ENCODE results near the gene SETSIP. TPM values are rescaled to one million over a fixed set of nuclear protein-coding genes. Genes with fewer than 3 reads are reported as not detected.

SETSIP gene
- total and polyA plus RNA-seq, 2 donors (not counting 1 experiment from before 2014, with no cell fraction given), result not detected

DNA sequence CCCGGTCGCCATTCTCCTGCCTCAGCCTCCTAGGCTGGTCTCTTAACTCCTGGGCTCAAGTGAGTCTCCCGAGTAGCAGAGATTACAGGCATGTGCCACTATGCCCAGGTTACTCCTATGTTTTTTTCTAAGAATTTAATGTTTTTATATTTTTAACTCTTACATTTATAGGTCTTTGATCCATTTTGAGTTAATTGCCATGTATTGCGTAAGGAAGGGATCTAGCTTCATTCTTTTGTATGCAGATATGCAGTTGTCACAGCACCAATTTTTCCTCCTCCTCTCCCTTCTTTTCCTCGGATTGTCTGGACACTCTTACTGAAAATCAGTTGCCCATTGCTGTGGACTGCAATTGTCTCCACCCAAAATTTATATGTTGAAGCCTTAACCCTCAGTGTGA, 16.4 kb upstream of the SETSIP start:
- H3K4me1 ChIP-seq (ENCODE audit: control insufficient read depth in 2 of 2, insufficient read depth in 2 of 2, low read length in 2 of 2), result no peaks in the 10 kb centered on the region
- no peak overlapping the region for H3K4me3 ChIP-seq (ENCODE audit: control extremely low read depth in 1 of 5, extremely low read depth in 1 of 5, insufficient read depth in 1 of 5, low read depth in 2 of 5, low read length in 4 of 5)
- H3K4me1 Mint-ChIP-seq, result no peaks in the 10 kb centered on the region
- ChIA-PET POLR2A (no interaction called here), CTCF (no interaction called here)
- peaks cover 2% of the 10 kb centered on the region for H3K9me3 Mint-ChIP-seq (ENCODE audit: insufficient read depth)
- DNase-seq (no peak), ATAC-seq (ENCODE audit: low read depth) (no peak)
- H3K27me3 Mint-ChIP-seq, result no peaks in the 10 kb centered on the region
- H3K27ac Mint-ChIP-seq, result no peak overlapping the region
- intact Hi-C loops (cut with micrococcal nuclease), result no loop called here
- 95% methylated on average over 2 of the region's 5 CpGs for WGBS (ENCODE audit: insufficient coverage)
- H3K27ac ChIP-seq (ENCODE audit: low read length in 2 of 2), result no peak overlapping the region
- no peaks in the 10 kb centered on the region for H3K79me2 ChIP-seq (ENCODE audit: control insufficient read depth, insufficient read depth, low read length)
- H3K27me3 ChIP-seq (replicated peaks in 1 of 4; ENCODE audit: control extremely low read depth in 1 of 4, control insufficient read depth in 3 of 4, insufficient read depth in 4 of 4, low read length in 3 of 4), result no peaks in the 10 kb centered on the region
- no peak for TF ChIP-seq EZH2 (IDR thresholded peaks at IDR 0.05; ENCODE audit: borderline replicate concordance, insufficient read depth, low read depth, low read length, poor library complexity, severe bottlenecking)
- TF ChIP-seq, protein P1, sequence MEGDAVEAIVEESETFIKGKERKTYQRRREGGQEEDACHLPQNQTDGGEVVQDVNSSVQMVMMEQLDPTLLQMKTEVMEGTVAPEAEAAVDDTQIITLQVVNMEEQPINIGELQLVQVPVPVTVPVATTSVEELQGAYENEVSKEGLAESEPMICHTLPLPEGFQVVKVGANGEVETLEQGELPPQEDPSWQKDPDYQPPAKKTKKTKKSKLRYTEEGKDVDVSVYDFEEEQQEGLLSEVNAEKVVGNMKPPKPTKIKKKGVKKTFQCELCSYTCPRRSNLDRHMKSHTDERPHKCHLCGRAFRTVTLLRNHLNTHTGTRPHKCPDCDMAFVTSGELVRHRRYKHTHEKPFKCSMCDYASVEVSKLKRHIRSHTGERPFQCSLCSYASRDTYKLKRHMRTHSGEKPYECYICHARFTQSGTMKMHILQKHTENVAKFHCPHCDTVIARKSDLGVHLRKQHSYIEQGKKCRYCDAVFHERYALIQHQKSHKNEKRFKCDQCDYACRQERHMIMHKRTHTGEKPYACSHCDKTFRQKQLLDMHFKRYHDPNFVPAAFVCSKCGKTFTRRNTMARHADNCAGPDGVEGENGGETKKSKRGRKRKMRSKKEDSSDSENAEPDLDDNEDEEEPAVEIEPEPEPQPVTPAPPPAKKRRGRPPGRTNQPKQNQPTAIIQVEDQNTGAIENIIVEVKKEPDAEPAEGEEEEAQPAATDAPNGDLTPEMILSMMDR (IDR thresholded peaks at IDR 0.05), result no peak
- no peak overlapping the region for H3K4me3 Mint-ChIP-seq
- H4K20me1 ChIP-seq (ENCODE audit: control insufficient read depth, insufficient read depth, low read length, poor library complexity, severe bottlenecking), result no peaks in the 10 kb centered on the region
- no peaks in the 10 kb centered on the region for H3K36me3 ChIP-seq (replicated peaks in 1 of 2; ENCODE audit: control extremely low read depth in 1 of 2, control insufficient read depth in 1 of 2, extremely low read depth in 1 of 2, insufficient read depth in 2 of 2, low read length in 1 of 2)
- no peak overlapping the region for H3K4me2 ChIP-seq (replicated peaks; ENCODE audit: low read depth, low read length, poor library complexity, severe bottlenecking)
- H3K9me3 ChIP-seq (ENCODE audit: control extremely low read depth in 1 of 3, control insufficient read depth in 2 of 3, insufficient read depth in 1 of 3, low read length in 2 of 3), result peaks cover 0 to 3% (median 2%) of the 10 kb centered on the region in 3 donors
- no peak overlapping the region for H3K9ac ChIP-seq (ENCODE audit: low read length)
- H2AFZ ChIP-seq (ENCODE audit: insufficient read depth, low read depth, low read length, poor library complexity, severe bottlenecking), result no peak overlapping the region

DNA sequence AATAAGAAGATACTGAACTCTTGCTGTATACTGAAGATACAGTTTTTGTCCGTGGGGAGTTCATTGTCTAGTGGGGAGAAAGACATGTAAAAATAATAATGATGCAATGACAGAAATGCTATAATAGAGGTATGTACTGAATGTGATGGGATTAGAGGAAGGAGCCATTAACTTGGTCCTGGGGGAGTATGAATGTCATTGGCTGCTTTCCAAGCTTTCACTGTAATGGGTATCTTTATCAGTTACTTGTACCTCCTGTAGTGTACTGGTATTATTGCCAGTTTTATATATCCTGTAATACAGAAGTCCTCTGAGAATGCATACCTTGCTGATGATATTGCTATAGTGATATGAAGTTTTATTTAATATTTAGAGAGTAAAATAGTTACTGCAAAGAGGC, 12.3 kb upstream of the SETSIP start:
- intact Hi-C loops (cut with micrococcal nuclease), result no loop called here
- Mint-ChIP-seq H3K4me1 (no peaks in the 10 kb centered on the region), H3K27ac (no peak overlapping the region), H3K4me3 (no peak overlapping the region), H3K27me3 (peaks cover under 1% of the 10 kb centered on the region), H3K9me3 (ENCODE audit: insufficient read depth) (peaks cover 12% of the 10 kb centered on the region)
- H3K9me3 ChIP-seq (ENCODE audit: control extremely low read depth in 1 of 3, control insufficient read depth in 2 of 3, insufficient read depth in 1 of 3, low read length in 2 of 3), result peaks cover 0 to 18% (median 15%) of the 10 kb centered on the region in 3 donors
- WGBS (ENCODE audit: insufficient coverage), result 100% methylated on average over 1 of the region's 1 CpG
- TF ChIP-seq, protein P1 (IDR thresholded peaks at IDR 0.05), result no peak
- no peak for TF ChIP-seq EZH2 (IDR thresholded peaks at IDR 0.05; ENCODE audit: borderline replicate concordance, insufficient read depth, low read depth, low read length, poor library complexity, severe bottlenecking)
- H3K27me3 ChIP-seq (replicated peaks in 1 of 4; ENCODE audit: control extremely low read depth in 1 of 4, control insufficient read depth in 3 of 4, insufficient read depth in 4 of 4, low read length in 3 of 4), result no peaks in the 10 kb centered on the region
- H3K4me1 ChIP-seq (ENCODE audit: control insufficient read depth in 2 of 2, insufficient read depth in 2 of 2, low read length in 2 of 2), result no peaks in the 10 kb centered on the region
- ATAC-seq (ENCODE audit: low read depth) (no peak), DNase-seq (no peak)
- H3K36me3 ChIP-seq (replicated peaks in 1 of 2; ENCODE audit: control extremely low read depth in 1 of 2, control insufficient read depth in 1 of 2, extremely low read depth in 1 of 2, insufficient read depth in 2 of 2, low read length in 1 of 2), result no peaks in the 10 kb centered on the region
- ChIA-PET POLR2A (no interaction called here), CTCF (interaction anchor here (0.7 kb wide), 1 partner anchor 222 kb away, joined by 3 read pairs; no protein-coding TSS in a partner anchor)
- H3K79me2 ChIP-seq (ENCODE audit: control insufficient read depth, insufficient read depth, low read length), result no peaks in the 10 kb centered on the region
- H3K4me3 ChIP-seq (ENCODE audit: control extremely low read depth in 1 of 5, extremely low read depth in 1 of 5, insufficient read depth in 1 of 5, low read depth in 2 of 5, low read length in 4 of 5), result no peak overlapping the region
- no peak overlapping the region for H2AFZ ChIP-seq (ENCODE audit: insufficient read depth, low read depth, low read length, poor library complexity, severe bottlenecking)
- no peak overlapping the region for H3K4me2 ChIP-seq (replicated peaks; ENCODE audit: low read depth, low read length, poor library complexity, severe bottlenecking)
- H3K27ac ChIP-seq (ENCODE audit: low read length in 2 of 2), result no peak overlapping the region
- H4K20me1 ChIP-seq (ENCODE audit: control insufficient read depth, insufficient read depth, low read length, poor library complexity, severe bottlenecking), result no peaks in the 10 kb centered on the region
- H3K9ac ChIP-seq (ENCODE audit: low read length), result no peak overlapping the region

Measured in B cell (primary cell).